Peyer's patch (tissue), 4 donors: ENCODE measurements around the gene MRPS21.

Source experiments
- CTCF ChIP-seq, 6 experiments: fragments of 450-650 bp in 4 of 6; fragments of 200-600 bp in 2 of 6; sonication (generic) in 1 of 6; IDR thresholded peaks; one replicate each; pipeline ENCODE4 v1.5.1; 2017 to 2019; ENCODE audit warnings: antibody characterized with exemption in 6 of 6, mild to moderate bottlenecking in 3 of 6, moderate library complexity in 1 of 6
- POLR2A ChIP-seq, 2 donors: fragments of 450-650 bp; IDR thresholded peaks; one replicate each; pipeline ENCODE4 v1.5.1; 2017; ENCODE audit warnings: antibody characterized with exemption in 2 of 2, mild to moderate bottlenecking in 2 of 2, moderate library complexity in 2 of 2

GRCh38 chr1:150257624-150258585, 35.8 kb upstream of the MRPS21 start, which contains the start of gene CA14:
- TF ChIP-seq CTCF (IDR thresholded peaks at IDR 0.05), result no peak
- no peak for TF ChIP-seq POLR2A (IDR thresholded peaks at IDR 0.05)
